ENCODE results near the gene OR51E1. TPM values are rescaled to one million over a fixed set of nuclear protein-coding genes. Genes with fewer than 3 reads are reported as not detected.

The OR51E1 gene
- total RNA-seq, 1 donor from 2014 or later, result not detected

GRCh38 chr11:4662876-4663275, 19.1 kb downstream of the OR51E1 start:
- Mint-ChIP-seq H3K9me3 (ENCODE audit: unreplicated experiment) (no peaks in the 10 kb centered on the region), H3K27ac (ENCODE audit: unreplicated experiment) (peak overlapping the region; percentile 21), H3K27me3 (ENCODE audit: unreplicated experiment) (no peaks in the 10 kb centered on the region), H3K36me3 (ENCODE audit: low read depth, unreplicated experiment) (no peaks in the 10 kb centered on the region), H3K4me3 (ENCODE audit: unreplicated experiment) (no peak overlapping the region), H3K4me1 (ENCODE audit: unreplicated experiment) (peaks cover 25% of the 10 kb centered on the region)
- no peak for DNase-seq (ENCODE audit: low spot score)
- TF ChIP-seq, protein P1, sequence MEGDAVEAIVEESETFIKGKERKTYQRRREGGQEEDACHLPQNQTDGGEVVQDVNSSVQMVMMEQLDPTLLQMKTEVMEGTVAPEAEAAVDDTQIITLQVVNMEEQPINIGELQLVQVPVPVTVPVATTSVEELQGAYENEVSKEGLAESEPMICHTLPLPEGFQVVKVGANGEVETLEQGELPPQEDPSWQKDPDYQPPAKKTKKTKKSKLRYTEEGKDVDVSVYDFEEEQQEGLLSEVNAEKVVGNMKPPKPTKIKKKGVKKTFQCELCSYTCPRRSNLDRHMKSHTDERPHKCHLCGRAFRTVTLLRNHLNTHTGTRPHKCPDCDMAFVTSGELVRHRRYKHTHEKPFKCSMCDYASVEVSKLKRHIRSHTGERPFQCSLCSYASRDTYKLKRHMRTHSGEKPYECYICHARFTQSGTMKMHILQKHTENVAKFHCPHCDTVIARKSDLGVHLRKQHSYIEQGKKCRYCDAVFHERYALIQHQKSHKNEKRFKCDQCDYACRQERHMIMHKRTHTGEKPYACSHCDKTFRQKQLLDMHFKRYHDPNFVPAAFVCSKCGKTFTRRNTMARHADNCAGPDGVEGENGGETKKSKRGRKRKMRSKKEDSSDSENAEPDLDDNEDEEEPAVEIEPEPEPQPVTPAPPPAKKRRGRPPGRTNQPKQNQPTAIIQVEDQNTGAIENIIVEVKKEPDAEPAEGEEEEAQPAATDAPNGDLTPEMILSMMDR (IDR thresholded peaks at IDR 0.05; ENCODE audit: unreplicated experiment), result no peak

DNA sequence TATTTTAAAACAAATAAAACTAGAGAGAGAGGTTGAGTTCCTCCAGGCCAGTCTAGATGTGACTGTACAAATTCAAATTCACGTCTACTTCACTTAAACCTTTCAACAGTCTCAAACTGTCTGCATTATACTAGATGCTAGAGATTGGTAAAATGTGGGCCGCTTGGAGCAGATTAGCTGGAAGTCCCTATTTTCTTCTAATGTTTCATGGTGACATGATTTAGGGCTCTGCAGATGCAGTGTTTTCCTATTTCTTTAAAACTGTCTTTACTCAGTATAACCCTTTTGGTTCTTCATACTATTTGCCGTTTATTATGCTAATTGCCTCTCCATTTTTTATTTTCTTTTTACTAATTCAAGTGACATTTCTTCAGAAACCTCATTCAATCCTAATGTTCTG, 20.4 kb downstream of the OR51E1 start:
- Mint-ChIP-seq H3K4me1 (ENCODE audit: unreplicated experiment) (peaks cover 16% of the 10 kb centered on the region), H3K27ac (ENCODE audit: unreplicated experiment) (no peak overlapping the region), H3K36me3 (ENCODE audit: low read depth, unreplicated experiment) (no peaks in the 10 kb centered on the region), H3K4me3 (ENCODE audit: unreplicated experiment) (no peak overlapping the region), H3K9me3 (ENCODE audit: unreplicated experiment) (no peaks in the 10 kb centered on the region), H3K27me3 (ENCODE audit: unreplicated experiment) (no peaks in the 10 kb centered on the region)
- TF ChIP-seq, protein P1 (IDR thresholded peaks at IDR 0.05; ENCODE audit: unreplicated experiment), result no peak
- no peak for DNase-seq (ENCODE audit: low spot score)

DNA sequence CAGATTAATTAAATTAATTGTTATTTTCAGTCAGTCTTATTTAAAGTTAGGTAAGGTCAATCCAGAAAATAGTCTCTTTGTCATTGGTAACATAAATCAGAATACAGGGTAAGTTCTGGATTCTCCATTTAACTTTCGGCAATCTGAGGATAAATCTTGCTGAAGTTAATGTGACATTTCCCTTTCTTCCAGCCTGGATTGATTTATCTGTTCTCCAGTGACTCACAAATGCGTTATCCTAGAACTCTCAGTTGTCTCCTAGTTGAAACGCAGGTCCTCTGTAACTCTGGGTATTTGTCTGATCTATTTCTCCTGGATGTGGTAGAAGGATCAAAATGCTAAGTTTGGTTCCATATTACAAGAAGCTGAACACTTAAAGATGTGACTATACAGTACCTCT, 21.0 kb downstream of the OR51E1 start:
- Mint-ChIP-seq H3K27me3 (ENCODE audit: unreplicated experiment) (no peaks in the 10 kb centered on the region), H3K36me3 (ENCODE audit: low read depth, unreplicated experiment) (no peaks in the 10 kb centered on the region), H3K9me3 (ENCODE audit: unreplicated experiment) (no peaks in the 10 kb centered on the region), H3K4me3 (ENCODE audit: unreplicated experiment) (no peak overlapping the region), H3K4me1 (ENCODE audit: unreplicated experiment) (peaks cover 15% of the 10 kb centered on the region), H3K27ac (ENCODE audit: unreplicated experiment) (no peak overlapping the region)
- DNase-seq (ENCODE audit: low spot score), result no peak
- TF ChIP-seq, protein P1 (IDR thresholded peaks at IDR 0.05; ENCODE audit: unreplicated experiment), result no peak

DNA sequence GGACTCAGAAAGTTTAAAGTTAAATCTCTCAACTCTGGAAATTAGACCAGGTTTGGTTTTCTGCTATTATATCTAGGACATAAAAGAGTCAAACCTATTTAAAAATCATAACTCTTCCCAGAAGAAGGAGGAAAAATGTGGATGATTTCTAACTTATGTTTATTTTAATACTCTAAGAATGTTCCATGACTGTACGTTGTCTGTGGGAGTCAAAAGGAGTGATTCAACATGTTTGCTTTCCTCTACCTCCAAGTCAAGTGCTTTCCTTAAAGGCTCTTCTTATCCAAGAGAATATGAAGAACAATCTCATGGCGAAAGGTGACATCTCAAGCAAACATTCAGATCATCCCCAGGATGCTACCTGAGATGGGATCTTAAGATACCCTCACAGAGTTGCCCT, 21.6 kb downstream of the OR51E1 start:
- Mint-ChIP-seq H3K4me1 (ENCODE audit: unreplicated experiment) (peaks cover 13% of the 10 kb centered on the region), H3K27ac (ENCODE audit: unreplicated experiment) (no peak overlapping the region)

GRCh38 chr11:4671741-4672140, 28.0 kb downstream of the OR51E1 start:
- no peak overlapping the region for H3K27ac Mint-ChIP-seq (ENCODE audit: unreplicated experiment)
- no peaks in the 10 kb centered on the region for H3K27me3 Mint-ChIP-seq (ENCODE audit: unreplicated experiment)
- H3K9me3 Mint-ChIP-seq (ENCODE audit: unreplicated experiment), result no peaks in the 10 kb centered on the region
- TF ChIP-seq, protein P1 (IDR thresholded peaks at IDR 0.05; ENCODE audit: unreplicated experiment), result no peak
- H3K36me3 Mint-ChIP-seq (ENCODE audit: low read depth, unreplicated experiment), result no peaks in the 10 kb centered on the region
- no peak for DNase-seq (ENCODE audit: low spot score)
- no peaks in the 10 kb centered on the region for H3K4me1 Mint-ChIP-seq (ENCODE audit: unreplicated experiment)
- no peak overlapping the region for H3K4me3 Mint-ChIP-seq (ENCODE audit: unreplicated experiment)

More for the DNA sequence above, 21.6 kb downstream of the OR51E1 start:
- Mint-ChIP-seq H3K27me3 (ENCODE audit: unreplicated experiment) (no peaks in the 10 kb centered on the region), H3K4me3 (ENCODE audit: unreplicated experiment) (no peak overlapping the region), H3K36me3 (ENCODE audit: low read depth, unreplicated experiment) (no peaks in the 10 kb centered on the region), H3K9me3 (ENCODE audit: unreplicated experiment) (no peaks in the 10 kb centered on the region)
- TF ChIP-seq, protein P1 (IDR thresholded peaks at IDR 0.05; ENCODE audit: unreplicated experiment), result no peak
- DNase-seq (ENCODE audit: low spot score), result no peak
